Brain microvascular endothelial cell (primary cell): ENCODE data around the gene CCDC3.

Source experiments
- DNase-seq: peaks from one replicate; pipeline ENCODE4 v3.0.0-alpha.2; 2020
- H3K27ac ChIP-seq: fragments of 250-450 bp; sonication (Bioruptor Pico); 2 replicates; pipeline ENCODE4 v1.5.1; 2020; ENCODE audit warnings: mild to moderate bottlenecking, moderate library complexity
- H3K27me3 ChIP-seq: fragments of 250-450 bp; sonication (Bioruptor Pico); replicated peaks from 2 replicates; pipeline ENCODE4 v1.5.1; 2020; ENCODE audit warnings: mild to moderate bottlenecking
- H3K36me3 ChIP-seq: fragments of 250-450 bp; sonication (Bioruptor Pico); replicated peaks from 2 replicates; pipeline ENCODE4 v1.5.1; 2020; ENCODE audit warnings: mild to moderate bottlenecking
- H3K4me3 ChIP-seq: 2 replicates; pipeline ENCODE4 v1.5.1; 2011; ENCODE audit warnings: low read depth, mild to moderate bottlenecking, control low read depth, low read length, moderate library complexity
- CTCF ChIP-seq: IDR thresholded peaks from 2 replicates; pipeline ENCODE4 v1.5.1; 2011; ENCODE audit warnings: low read depth, mild to moderate bottlenecking, moderate library complexity, low read length, control low read depth, inconsistent platforms; ENCODE audit errors: missing control alignments
- in situ Hi-C: cut with HindIII; loops from 2 replicates; pipeline ENCODE4 v1.10.0; 2017; ENCODE audit warnings: low sequenced_read_pairs, low pct_ligation_motif_present

Gene CCDC3

GRCh38 chr10:12919574-12919973 is 81.9 kb downstream of the CCDC3 start:
- no peak for TF ChIP-seq CTCF
- H3K4me3 ChIP-seq: no peak overlapping the region
- DNase-seq: no peak
- no peaks in the 10 kb centered on the region for H3K36me3 ChIP-seq
- no peaks in the 10 kb centered on the region for H3K27me3 ChIP-seq
- in situ Hi-C loops: no loop called here
- H3K27ac ChIP-seq: no peak overlapping the region

- no peak overlapping the region for H3K4me3 ChIP-seq
- H3K27me3 ChIP-seq: no peaks in the 10 kb centered on the region
- TF ChIP-seq CTCF: no peak
- in situ Hi-C loops: no loop called here
- DNase-seq: no peak
- no peaks in the 10 kb centered on the region for H3K36me3 ChIP-seq
- H3K27ac ChIP-seq: no peak overlapping the region
These were observed 84.9 kb downstream of the CCDC3 start for GRCh38 chr10:12916587-12916986.

- no peaks in the 10 kb centered on the region for H3K27me3 ChIP-seq
- no peak for DNase-seq
- in situ Hi-C loops: no loop called here
- no peak overlapping the region for H3K27ac ChIP-seq
- no peak overlapping the region for H3K4me3 ChIP-seq
- no peaks in the 10 kb centered on the region for H3K36me3 ChIP-seq
- TF ChIP-seq CTCF: no peak
These were observed 85.8 kb downstream of the CCDC3 start for GRCh38 chr10:12915637-12916168.

- no peaks in the 10 kb centered on the region for H3K36me3 ChIP-seq
- no peaks in the 10 kb centered on the region for H3K27me3 ChIP-seq
- DNase-seq: no peak
- no peak overlapping the region for H3K4me3 ChIP-seq
- in situ Hi-C loops: no loop called here
- no peak overlapping the region for H3K27ac ChIP-seq
- no peak for TF ChIP-seq CTCF
These were observed 87.4 kb downstream of the CCDC3 start for GRCh38 chr10:12914111-12914510.

GRCh38 chr10:12911795-12912194 is 89.7 kb downstream of the CCDC3 start:
- no peak overlapping the region for H3K27ac ChIP-seq
- H3K27me3 ChIP-seq: no peaks in the 10 kb centered on the region
- no peaks in the 10 kb centered on the region for H3K36me3 ChIP-seq
- in situ Hi-C loops: no loop called here
- TF ChIP-seq CTCF: no peak
- no peak for DNase-seq
- no peak overlapping the region for H3K4me3 ChIP-seq

GRCh38 chr10:12910835-12911234 is 90.7 kb downstream of the CCDC3 start:
- Histone ChIP-seq H3K4me3 (no peak overlapping the region), H3K27me3 (no peaks in the 10 kb centered on the region), H3K36me3 (no peaks in the 10 kb centered on the region), H3K27ac (no peak overlapping the region)
- in situ Hi-C loops: no loop called here
- TF ChIP-seq CTCF: no peak
- no peak for DNase-seq
